GM12874 (cell line): ENCODE results near the gene GLUL.

Experiments used
- TF ChIP-seq, protein P1 (sequence below): IDR thresholded peaks from 2 replicates; pipeline ENCODE4 v1.5.1; 2011; ENCODE audit warnings: low read depth, mild to moderate bottlenecking, control low read depth, low read length, moderate library complexity; ENCODE audit not compliant: insufficient read depth

GLUL gene

GRCh38 chr1:182385885-182386853 lies 5.4 kb downstream of the GLUL start:
- TF ChIP-seq, protein P1, sequence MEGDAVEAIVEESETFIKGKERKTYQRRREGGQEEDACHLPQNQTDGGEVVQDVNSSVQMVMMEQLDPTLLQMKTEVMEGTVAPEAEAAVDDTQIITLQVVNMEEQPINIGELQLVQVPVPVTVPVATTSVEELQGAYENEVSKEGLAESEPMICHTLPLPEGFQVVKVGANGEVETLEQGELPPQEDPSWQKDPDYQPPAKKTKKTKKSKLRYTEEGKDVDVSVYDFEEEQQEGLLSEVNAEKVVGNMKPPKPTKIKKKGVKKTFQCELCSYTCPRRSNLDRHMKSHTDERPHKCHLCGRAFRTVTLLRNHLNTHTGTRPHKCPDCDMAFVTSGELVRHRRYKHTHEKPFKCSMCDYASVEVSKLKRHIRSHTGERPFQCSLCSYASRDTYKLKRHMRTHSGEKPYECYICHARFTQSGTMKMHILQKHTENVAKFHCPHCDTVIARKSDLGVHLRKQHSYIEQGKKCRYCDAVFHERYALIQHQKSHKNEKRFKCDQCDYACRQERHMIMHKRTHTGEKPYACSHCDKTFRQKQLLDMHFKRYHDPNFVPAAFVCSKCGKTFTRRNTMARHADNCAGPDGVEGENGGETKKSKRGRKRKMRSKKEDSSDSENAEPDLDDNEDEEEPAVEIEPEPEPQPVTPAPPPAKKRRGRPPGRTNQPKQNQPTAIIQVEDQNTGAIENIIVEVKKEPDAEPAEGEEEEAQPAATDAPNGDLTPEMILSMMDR, result no peak

DNA sequence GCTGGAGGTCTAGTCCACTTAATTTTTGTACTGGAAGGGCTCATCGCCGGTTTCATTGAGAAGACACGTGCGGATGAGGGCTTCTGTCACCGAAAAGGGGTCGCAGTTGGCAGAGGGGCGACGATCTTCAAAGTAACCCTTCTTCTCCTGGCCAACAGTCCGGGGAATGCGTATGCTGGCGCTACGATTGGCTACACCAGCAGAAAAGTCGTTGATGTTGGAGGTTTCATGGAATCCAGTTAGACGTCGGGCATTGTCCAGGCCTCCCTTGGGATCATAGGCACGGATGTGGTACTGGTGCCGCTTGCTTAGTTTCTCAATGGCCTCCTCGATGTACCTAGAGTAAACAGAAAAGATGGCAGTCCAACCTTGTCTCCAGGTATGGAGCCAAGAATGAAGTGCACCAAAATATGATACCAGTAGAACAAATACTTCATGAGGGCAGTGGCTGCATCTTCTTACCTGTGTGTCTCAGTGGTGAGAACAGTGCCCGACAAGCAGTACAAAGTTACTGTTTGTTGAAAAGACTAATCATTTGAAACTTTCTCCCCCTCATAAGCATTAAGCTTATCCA lies 7.1 kb downstream of the GLUL start:
- TF ChIP-seq, protein P1, result no peak

- TF ChIP-seq, protein P1, result no peak
Measured at GRCh38 chr1:182383934-182384333, 7.7 kb downstream of the GLUL start.

GRCh38 chr1:182383037-182383661 lies 8.4 kb downstream of the GLUL start:
- TF ChIP-seq, protein P1, result no peak

DNA sequence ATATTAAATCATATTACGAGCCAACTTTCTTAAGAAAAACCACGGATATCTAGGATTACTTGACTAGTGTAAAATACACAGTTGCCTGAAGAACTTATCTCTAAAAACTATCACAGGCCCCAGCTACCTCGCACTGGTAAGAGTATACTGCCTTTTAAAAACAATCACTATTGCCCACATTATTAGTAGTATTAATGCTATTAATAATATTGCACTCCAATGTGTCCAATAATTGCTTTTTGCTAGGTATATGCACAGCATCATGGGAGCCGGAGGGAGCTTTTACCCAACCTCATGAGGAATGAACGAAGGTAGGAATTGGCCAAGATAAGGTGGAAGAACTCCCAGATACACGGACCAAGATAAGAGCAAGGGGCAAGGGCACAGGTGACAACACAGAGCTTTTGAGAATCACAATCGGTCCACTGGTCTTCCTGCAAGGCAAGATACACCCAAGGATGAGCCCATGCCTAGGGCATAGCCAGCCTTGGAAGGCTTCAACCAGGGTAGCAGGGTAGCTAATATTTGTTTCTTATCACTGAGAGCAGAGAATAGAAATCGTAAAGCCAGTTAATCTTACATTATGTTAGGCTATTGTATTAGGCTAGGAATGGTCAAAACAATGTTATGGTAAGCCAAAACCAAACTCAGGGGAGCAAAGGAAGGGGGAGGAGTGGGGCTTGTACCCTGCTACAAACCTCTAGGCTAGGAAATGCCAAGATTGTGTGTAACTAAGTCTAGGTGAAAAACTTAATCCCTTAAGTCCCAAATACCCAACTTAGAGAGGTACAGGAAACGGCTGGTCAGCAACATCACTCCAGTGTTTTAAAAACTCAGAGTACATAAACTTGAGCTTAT lies 9.4 kb downstream of the GLUL start:
- TF ChIP-seq, protein P1, result no peak

- TF ChIP-seq, protein P1, result no peak
Measured at GRCh38 chr1:182380199-182380598, 11.4 kb downstream of the GLUL start.
